H1 (cell line): ENCODE results near the gene FHIT. TPM values are rescaled to one million over a fixed set of nuclear protein-coding genes. Genes with fewer than 3 reads are reported as not detected.

Experiments used
- CTCF ChIA-PET: fragments of 300-600 bp; sonication (Branson Sonifier 250); formaldehyde crosslinking; loops from one replicate; lab custom pipeline; 2021; ENCODE audit not compliant: partially characterized antibody; lab: Charles Lee
- POLR2A ChIA-PET: fragments of 300-600 bp; sonication (Branson Sonifier 250); formaldehyde crosslinking; loops from one replicate; lab custom pipeline; 2021; ENCODE audit warnings: inconsistent platforms; ENCODE audit not compliant: partially characterized antibody; lab: Charles Lee
- DNase-seq, 2 experiments: peaks; one replicate each; pipeline versions ENCODE4 v3.0.0 to v3.0.0-alpha.2; 2010 to 2022; ENCODE audit warnings: low spot score in 2 of 2, low read depth in 1 of 2, mixed read lengths in 1 of 2
- FAIRE-seq: peaks from 2 replicates; lab custom pipeline; 2011; peaks lifted over from hg19 to GRCh38; lab: Jason Lieb, UNC
- H2AFZ ChIP-seq: 2 replicates; pipeline ENCODE4 v1.8.1; 2012; ENCODE audit warnings: low read length, inconsistent platforms
- H2AK5ac ChIP-seq: 2 replicates; pipeline ENCODE4 v1.6.1; 2013; ENCODE audit warnings: low read depth, low read length
- H2BK120ac ChIP-seq: replicated peaks from 2 replicates; pipeline ENCODE3; 2013; ENCODE audit warnings: low read depth, low read length, inconsistent platforms
- H2BK12ac ChIP-seq: 2 replicates; pipeline ENCODE4 v1.6.1; 2013; ENCODE audit warnings: low read depth, low read length
- H2BK15ac ChIP-seq: 2 replicates; pipeline ENCODE4 v1.6.1; 2013; ENCODE audit warnings: low read length
- H2BK20ac ChIP-seq: 2 replicates; pipeline ENCODE4 v1.6.1; 2013; ENCODE audit warnings: low read length
- H2BK5ac ChIP-seq: 2 replicates; pipeline ENCODE4 v1.6.1; 2013; ENCODE audit warnings: low read depth, low read length
- H3K14ac ChIP-seq: 2 replicates; pipeline ENCODE4 v1.6.1; 2013; ENCODE audit warnings: inconsistent platforms; ENCODE audit not compliant: insufficient read length
- H3K18ac ChIP-seq: 2 replicates; pipeline ENCODE4 v1.6.1; 2013; ENCODE audit warnings: low read length; ENCODE audit errors: extremely low read depth
- H3K23ac ChIP-seq: 2 replicates; pipeline ENCODE4 v1.6.1; 2013; ENCODE audit warnings: inconsistent platforms; ENCODE audit not compliant: insufficient read length
- H3K23me2 ChIP-seq: 2 replicates; pipeline ENCODE4 v1.6.1; 2013; ENCODE audit warnings: low read depth, low read length
- H3K27ac ChIP-seq: 2 replicates; pipeline ENCODE4 v1.6.1; 2011; ENCODE audit warnings: low read depth, low read length, inconsistent platforms
- H3K27me3 ChIP-seq, 4 experiments: replicated peaks in 1 of 4; 1 replicate in 1 of 4; 2 replicates in 3 of 4; pipeline versions ENCODE4 v1.6.1 to v1.8.1; 2011 to 2013; ENCODE audit warnings: low read length in 3 of 4, mild to moderate bottlenecking in 3 of 4, inconsistent platforms in 2 of 4, mixed read lengths in 2 of 4, moderate library complexity in 1 of 4; ENCODE audit not compliant: control insufficient read depth in 3 of 4, insufficient read depth in 3 of 4; ENCODE audit errors: extremely low read depth in 1 of 4
- H3K36me3 ChIP-seq, 4 experiments: 2 replicates each; pipeline versions ENCODE4 v1.6.1 to v1.8.1; 2011 to 2013; ENCODE audit warnings: mild to moderate bottlenecking in 4 of 4, low read length in 3 of 4, moderate library complexity in 2 of 4, control low read depth in 1 of 4, inconsistent platforms in 1 of 4; ENCODE audit not compliant: insufficient read depth in 4 of 4, control insufficient read depth in 2 of 4
- H3K4ac ChIP-seq: replicated peaks from 2 replicates; pipeline ENCODE3; 2013; ENCODE audit warnings: low read length, low read depth, mixed read lengths, inconsistent platforms; ENCODE audit not compliant: insufficient read length
- H3K4me1 ChIP-seq, 4 experiments: replicated peaks in 1 of 4; 1 replicate in 1 of 4; 2 replicates in 3 of 4; pipeline versions ENCODE4 v1.6.1 to v1.8.1; 2011 to 2013; ENCODE audit warnings: low read length in 3 of 4, inconsistent platforms in 2 of 4, mixed read lengths in 1 of 4; ENCODE audit not compliant: insufficient read depth in 4 of 4, control insufficient read depth in 3 of 4
- H3K4me2 ChIP-seq, 2 experiments: 2 replicates each; pipeline versions ENCODE4 v1.6.1 to v1.8.1; 2011 to 2013; ENCODE audit warnings: low read depth in 2 of 2, low read length in 2 of 2, control low read depth in 1 of 2, inconsistent platforms in 1 of 2, mild to moderate bottlenecking in 1 of 2; ENCODE audit not compliant: insufficient read depth in 1 of 2
- H3K4me3 ChIP-seq, 4 experiments: fragments of 200-600, 300-600 bp in 1 of 4; sonication (generic), shearing (Covaris generic), sonication (Bioruptor Twin) in 1 of 4; 2 replicates each; pipeline versions ENCODE4 v1.5.1 to v1.8.1; 2011 to 2016; ENCODE audit warnings: low read length in 4 of 4, low read depth in 3 of 4, control low read depth in 2 of 4, inconsistent platforms in 2 of 4, mild to moderate bottlenecking in 2 of 4, mixed read lengths in 1 of 4, moderate library complexity in 1 of 4; ENCODE audit not compliant: insufficient read depth in 2 of 4; ENCODE audit errors: extremely low read depth in 1 of 4
- H3K56ac ChIP-seq: replicated peaks from 2 replicates; pipeline ENCODE3; 2013; ENCODE audit warnings: low read depth, mild to moderate bottlenecking, mixed read lengths, low read length, inconsistent platforms; ENCODE audit not compliant: insufficient read length
- H3K79me1 ChIP-seq: 2 replicates; pipeline ENCODE4 v1.6.1; 2013; ENCODE audit warnings: low read depth, low read length, control low read depth
- H3K79me2 ChIP-seq, 2 experiments: 2 replicates each; pipeline versions ENCODE4 v1.6.1 to v1.8.1; 2012 to 2013; ENCODE audit warnings: low read length in 2 of 2, mild to moderate bottlenecking in 2 of 2, inconsistent platforms in 1 of 2; ENCODE audit not compliant: insufficient read depth in 2 of 2, control insufficient read depth in 1 of 2
- H3K9ac ChIP-seq, 4 experiments: replicated peaks in 1 of 4; 1 replicate in 1 of 4; 2 replicates in 3 of 4; pipeline versions ENCODE4 v1.6.1 to v1.8.1; 2011 to 2013; ENCODE audit warnings: low read depth in 3 of 4, low read length in 3 of 4, control low read depth in 2 of 4, mild to moderate bottlenecking in 2 of 4, moderate library complexity in 2 of 4, inconsistent platforms in 1 of 4; ENCODE audit errors: extremely low read depth in 1 of 4
- H3K9me3 ChIP-seq, 2 experiments: 2 replicates each; pipeline versions ENCODE4 v1.6.1 to v1.8.1; 2012 to 2013; ENCODE audit warnings: mild to moderate bottlenecking in 2 of 2, moderate library complexity in 2 of 2, control low read depth in 1 of 2, inconsistent platforms in 1 of 2, low read depth in 1 of 2, low read length in 1 of 2, mixed read lengths in 1 of 2; ENCODE audit not compliant: insufficient read depth in 2 of 2
- H4K20me1 ChIP-seq, 2 experiments: replicated peaks in 1 of 2; 2 replicates each; pipeline versions ENCODE3 to v1.8.1; 2011 to 2013; ENCODE audit warnings: inconsistent platforms in 2 of 2, low read length in 2 of 2, mild to moderate bottlenecking in 1 of 2; ENCODE audit not compliant: insufficient read depth in 2 of 2, control insufficient read depth in 1 of 2
- H4K5ac ChIP-seq: 2 replicates; pipeline ENCODE4 v1.6.1; 2013; ENCODE audit warnings: low read length, low read depth, mixed read lengths, inconsistent platforms; ENCODE audit not compliant: insufficient read length
- H4K8ac ChIP-seq: 2 replicates; pipeline ENCODE4 v1.8.0; 2013; ENCODE audit warnings: mild to moderate bottlenecking, moderate library complexity, low read length, inconsistent platforms; ENCODE audit not compliant: insufficient read depth; ENCODE audit errors: extremely low read depth
- H4K91ac ChIP-seq: replicated peaks from 2 replicates; pipeline ENCODE3; 2013; ENCODE audit warnings: low read length, mixed read lengths, inconsistent platforms; ENCODE audit not compliant: insufficient read length
- HDAC2 ChIP-seq, 2 experiments: fragments of 300-600 bp in 1 of 2; sonication (generic) in 1 of 2; IDR thresholded peaks; 2 replicates each; pipeline ENCODE4 v1.6.1; 2011 to 2012; ENCODE audit warnings: low read depth in 2 of 2, low read length in 2 of 2, mild to moderate bottlenecking in 2 of 2, moderate library complexity in 2 of 2, borderline replicate concordance in 1 of 2, inconsistent platforms in 1 of 2
- KDM5A ChIP-seq: fragments of 200-600 bp; IDR thresholded peaks from 2 replicates; pipeline ENCODE4 v1.7.1; 2012; ENCODE audit warnings: mild to moderate bottlenecking, low read length, inconsistent platforms, mixed read lengths
- PHF8 ChIP-seq: fragments of 200-600 bp; sonication (generic); conservative IDR thresholded peaks from 2 replicates; pipeline ENCODE4 v1.7.1; 2012; ENCODE audit warnings: low read depth, mild to moderate bottlenecking, inconsistent platforms, low read length, moderate library complexity
- POLR2AphosphoS5 ChIP-seq: IDR thresholded peaks from 2 replicates; pipeline ENCODE4 v1.6.1; 2011; ENCODE audit warnings: low read depth, low read length
- SIRT6 ChIP-seq: IDR thresholded peaks from one replicate; pipeline ENCODE4 v1.7.1; 2012; ENCODE audit warnings: low read length, inconsistent platforms
- WGBS, 2 experiments: shearing (Covaris generic) in 1 of 2; methylation state at CpG; one replicate each; pipeline versions ENCODE4 v1.1.6 to v1.1.7; 2013 to 2015; ENCODE audit warnings: low lambda C conversion rate in 2 of 2, mixed read lengths in 2 of 2, inconsistent platforms in 1 of 2, low coverage in 1 of 2, missing lambda C conversion rate in 1 of 2; ENCODE audit not compliant: insufficient replicate concordance in 2 of 2, insufficient coverage in 1 of 2, insufficient read length in 1 of 2; ENCODE audit errors: extremely low coverage in 1 of 2, missing lambda C conversion rate in 1 of 2; 5-methylcytosine and 5-hydroxymethylcytosine counted together
- polyA plus RNA-seq, 7 experiments: library from polyadenylated mRNA; depleted of rRNA in 3 of 7; stranded (reverse) in 5 of 7; unstranded in 2 of 7; fragments of >200 nt in 5 of 7; fragments of 200-250 nt in 2 of 7; gene quantifications; 1 replicate in 5 of 7; 2 replicates in 1 of 7; 4 replicates in 1 of 7; pipeline versions ENCODE4 v1.2.1 to v1.2.3, GENCODE V29; 2011 to 2013; ENCODE audit warnings: missing spikeins in 2 of 7, mixed read lengths in 2 of 7
- total RNA-seq: library from RNA; stranded (reverse); fragmentation: NEBNext Ultra II Directional; extraction: Animal tissue kit (Norgen Biotek cat#: 25700); gene quantifications from 2 replicates; pipeline ENCODE4 v1.2.1, GENCODE V29; 2021
- TF ChIP-seq, protein P1 (sequence below), 3 experiments: IDR thresholded peaks; 1 replicate in 2 of 3; 2 replicates in 1 of 3; pipeline versions ENCODE4 v1.5.1 to v1.6.1; 2011; ENCODE audit warnings: low read length in 3 of 3, mild to moderate bottlenecking in 3 of 3, inconsistent platforms in 2 of 3, low read depth in 1 of 3, moderate library complexity in 1 of 3; ENCODE audit not compliant: insufficient read depth in 1 of 3; ENCODE audit errors: control extremely low read depth in 1 of 3

The FHIT gene
- total and polyA plus RNA-seq, 2 of the 8 experiments (the other 6 are each of a cell fraction or from before 2014, with no cell fraction given) = 1.2 to 3.2 TPM

DNA sequence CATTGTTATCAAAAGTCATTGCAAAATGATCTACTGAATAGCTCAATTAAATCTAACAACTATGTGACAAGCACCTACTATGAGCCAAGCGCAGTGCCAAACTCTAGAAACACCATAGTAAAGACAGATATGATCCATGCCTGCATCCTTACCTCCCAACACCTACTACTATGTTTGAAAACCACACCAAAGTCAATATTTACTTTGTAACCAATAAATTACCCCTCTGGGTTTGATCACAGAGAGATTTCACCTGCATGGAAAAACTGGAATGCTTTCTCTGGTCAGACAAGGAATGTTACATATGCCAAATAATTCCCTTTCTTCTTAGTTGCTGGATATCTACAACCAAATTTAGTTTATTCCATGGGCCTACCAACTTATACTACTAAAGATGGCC lies 422.2 kb downstream of the FHIT start:
- Histone ChIP-seq H3K4ac (no peak overlapping the region), H2BK120ac (no peak overlapping the region), H2AFZ (no peak overlapping the region), H3K36me3 (no peaks in the 10 kb centered on the region), H4K8ac (no peak overlapping the region), H3K9ac (no peak overlapping the region), H3K79me2 (no peaks in the 10 kb centered on the region), H3K4me2 (no peak overlapping the region), H2BK20ac (no peak overlapping the region), H2BK5ac (no peak overlapping the region), H3K27ac (no peak overlapping the region), H2BK12ac (no peak overlapping the region), H3K14ac (no peak overlapping the region), H3K23ac (no peak overlapping the region), H3K23me2 (no peaks in the 10 kb centered on the region; the same call in 1 of the 2 replicates), H2AK5ac (no peak overlapping the region), H4K5ac (no peak overlapping the region), H3K56ac (no peak overlapping the region), H3K4me1 (peaks cover 0 to 3% (median 0%) of the 10 kb centered on the region in 4 experiments; a peak in 1 of 7 replicates), H4K20me1 (no peaks in the 10 kb centered on the region), H4K91ac (no peak overlapping the region), H3K79me1 (no peaks in the 10 kb centered on the region), H2BK15ac (no peak overlapping the region), H3K9me3 (peaks cover 3 to 4% of the 10 kb centered on the region in 2 experiments; a peak in 3 of 4 replicates), H3K4me3 (no peak overlapping the region), H3K27me3 (no peaks in the 10 kb centered on the region), H3K18ac (no peak overlapping the region)
- no peak for DNase-seq
- TF ChIP-seq POLR2AphosphoS5 (no peak), SIRT6 (no peak), HDAC2 (IDR thresholded peaks at IDR 0.05; ENCODE audit: borderline replicate concordance in 1 of 2, low read depth in 2 of 2, low read length in 2 of 2) (no peak), KDM5A (no peak), PHF8 (no peak)
- TF ChIP-seq, protein P1, sequence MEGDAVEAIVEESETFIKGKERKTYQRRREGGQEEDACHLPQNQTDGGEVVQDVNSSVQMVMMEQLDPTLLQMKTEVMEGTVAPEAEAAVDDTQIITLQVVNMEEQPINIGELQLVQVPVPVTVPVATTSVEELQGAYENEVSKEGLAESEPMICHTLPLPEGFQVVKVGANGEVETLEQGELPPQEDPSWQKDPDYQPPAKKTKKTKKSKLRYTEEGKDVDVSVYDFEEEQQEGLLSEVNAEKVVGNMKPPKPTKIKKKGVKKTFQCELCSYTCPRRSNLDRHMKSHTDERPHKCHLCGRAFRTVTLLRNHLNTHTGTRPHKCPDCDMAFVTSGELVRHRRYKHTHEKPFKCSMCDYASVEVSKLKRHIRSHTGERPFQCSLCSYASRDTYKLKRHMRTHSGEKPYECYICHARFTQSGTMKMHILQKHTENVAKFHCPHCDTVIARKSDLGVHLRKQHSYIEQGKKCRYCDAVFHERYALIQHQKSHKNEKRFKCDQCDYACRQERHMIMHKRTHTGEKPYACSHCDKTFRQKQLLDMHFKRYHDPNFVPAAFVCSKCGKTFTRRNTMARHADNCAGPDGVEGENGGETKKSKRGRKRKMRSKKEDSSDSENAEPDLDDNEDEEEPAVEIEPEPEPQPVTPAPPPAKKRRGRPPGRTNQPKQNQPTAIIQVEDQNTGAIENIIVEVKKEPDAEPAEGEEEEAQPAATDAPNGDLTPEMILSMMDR (IDR thresholded peaks at IDR 0.05; ENCODE audit: control extremely low read depth in 1 of 3, insufficient read depth in 1 of 3, low read depth in 1 of 3, low read length in 3 of 3) = no peak
- no peak for FAIRE-seq
- POLR2A ChIA-PET = no interaction called here
- WGBS, 2 experiments = 96% methylated on average over 1 of the region's 1 CpG; no CpG with 5 or more reads in 1 of the 2 experiments
- CTCF ChIA-PET = no interaction called here
